Smooth muscle cell of bladder (primary cell): ENCODE results near the gene KPTN. TPM values are rescaled to one million over a fixed set of nuclear protein-coding genes. Genes with fewer than 3 reads are reported as not detected.

Experiments
- total RNA-seq: library from RNA; depleted of rRNA; stranded (reverse); fragments of >200 nt; gene quantifications from 2 replicates; pipeline ENCODE4 v1.2.3, GENCODE V29; 2014

Gene KPTN
- 4.1 and 4.3 TPM in 2 replicates for total RNA-seq

DNA sequence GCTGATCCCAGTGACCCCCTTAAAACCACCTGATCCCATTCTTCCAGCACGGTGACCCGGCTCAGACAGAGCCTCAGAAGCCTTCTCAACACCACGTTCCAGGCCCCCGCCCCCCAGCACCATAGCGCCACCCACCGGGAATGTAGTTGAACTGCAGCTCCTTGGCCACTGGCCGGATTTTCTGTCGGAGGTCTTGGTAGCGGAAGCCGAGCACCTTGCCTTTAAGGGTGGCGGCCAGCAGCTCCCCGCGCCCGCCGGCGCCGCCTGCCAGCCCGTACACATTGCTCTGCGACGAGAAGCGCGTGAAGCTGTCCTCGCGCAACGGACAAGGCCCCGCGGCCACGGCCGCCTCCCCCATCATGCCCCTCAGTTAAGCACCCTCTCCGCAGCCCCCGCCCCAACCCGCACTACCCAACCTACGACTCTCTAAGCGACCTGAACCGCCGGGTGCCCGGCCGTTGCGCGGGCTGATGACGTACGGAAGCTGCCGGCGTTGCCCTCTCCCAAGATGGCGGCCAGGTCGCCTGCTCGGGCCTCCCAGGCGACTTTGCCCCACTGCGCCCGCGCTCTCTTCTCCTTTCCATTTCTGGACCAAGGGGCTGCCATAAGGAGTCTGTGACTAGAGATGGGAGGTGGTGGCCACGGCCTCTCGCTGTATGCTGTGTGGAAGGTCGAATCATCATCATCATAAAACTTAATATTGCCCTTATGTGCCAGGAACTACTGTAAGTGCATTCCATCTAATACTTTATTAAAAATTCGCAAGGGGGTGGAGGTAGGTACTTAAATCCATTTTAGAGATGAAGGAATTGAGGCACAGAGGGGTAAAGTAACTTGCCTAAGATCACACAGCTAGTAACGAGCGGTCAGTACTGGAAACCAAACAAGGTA lies at the start of gene KPTN:
Gene KPTN (minus strand): TSS at position 420 of the 891 bp plus-strand sequence. CDS start 59 bp downstream, at position 361.

DNA sequence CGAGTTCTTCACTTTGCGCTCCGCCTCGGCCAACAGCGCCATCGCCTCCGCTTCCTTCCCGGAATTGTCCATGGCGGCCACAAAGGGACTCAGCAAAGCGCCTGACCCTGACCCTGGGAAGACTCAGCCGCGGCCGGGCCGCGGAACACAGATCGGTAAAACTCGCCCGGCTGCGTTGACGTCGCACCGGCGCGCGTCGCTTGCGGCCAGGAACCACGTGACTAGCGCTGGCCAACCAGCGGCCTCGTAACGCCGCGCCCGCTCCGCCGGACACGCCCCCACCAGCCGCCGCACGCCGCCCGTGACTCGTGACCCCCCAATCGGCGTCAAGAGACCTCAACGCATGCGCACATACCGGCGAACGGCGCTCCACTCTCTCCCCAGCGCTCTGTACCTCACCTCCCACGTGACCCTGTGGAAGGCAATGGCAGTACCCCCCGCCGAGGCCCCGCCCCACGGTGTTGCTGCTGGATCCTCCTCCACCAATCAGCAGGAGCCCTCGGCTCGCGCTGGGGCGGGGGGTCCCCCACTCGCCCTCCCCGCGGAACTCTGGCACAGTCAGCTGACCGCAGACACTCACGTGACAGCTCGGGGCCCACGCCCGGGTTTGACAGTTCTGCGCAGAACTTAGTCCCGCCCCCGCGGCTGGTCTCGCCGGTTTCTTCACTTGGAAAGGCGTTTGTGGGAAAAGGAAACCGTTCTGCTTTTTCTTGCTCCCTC lies 31.0 kb upstream of the KPTN start, which contains the start of gene NAPA:
Gene NAPA (minus strand): TSS at position 195 of the 720 bp plus-strand sequence. CDS start 123 bp downstream, at position 72.

DNA sequence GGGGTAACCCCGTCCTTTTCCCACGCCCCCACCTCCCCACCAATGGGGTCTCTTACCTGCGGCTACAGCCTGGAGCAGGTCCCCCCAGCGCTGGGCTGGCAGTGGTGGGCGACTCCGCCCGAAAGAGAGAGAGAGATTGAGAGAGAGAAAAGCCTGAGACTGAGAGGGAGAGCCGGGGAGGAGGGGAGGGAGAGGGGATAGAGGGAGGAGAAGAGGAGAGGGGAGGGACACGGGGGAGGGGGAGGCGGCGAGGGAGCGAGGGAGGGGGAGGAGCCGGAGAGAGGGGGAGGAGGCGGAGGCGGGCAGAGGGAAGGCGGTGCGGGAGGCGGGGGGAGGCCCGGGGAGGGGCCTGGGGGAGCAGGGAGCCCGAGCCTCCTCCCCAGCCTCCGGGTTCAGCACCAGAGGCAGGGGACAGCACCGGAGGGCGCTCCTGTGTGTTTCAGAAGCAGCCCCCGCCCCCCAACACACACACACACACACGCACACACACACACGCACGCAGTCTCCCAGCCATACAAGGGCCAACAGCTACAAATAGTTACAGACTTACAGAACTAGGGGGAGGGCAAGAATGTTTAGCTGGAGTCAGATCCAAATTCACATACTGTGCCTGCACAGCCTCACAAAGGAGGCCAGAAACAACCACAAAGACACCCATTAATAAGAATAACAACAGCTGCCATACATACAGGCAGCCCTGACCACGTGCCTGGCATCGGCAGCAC lies 12.1 kb downstream of the KPTN start, which contains the start of gene SLC8A2:
Gene SLC8A2 (minus strand): TSS at position 161 of the 725 bp plus-strand sequence. CDS start 5,490 bp downstream, outside the sequence.

Other genes with a start within 250 kb of the KPTN start
- 5.4 and 7.9 TPM in 2 replicates for gene CCDC9, start 227.7 kb downstream of the KPTN start, total RNA-seq
- 2.6 and 4.4 TPM in 2 replicates for gene INAFM1, start 209.3 kb downstream of the KPTN start, total RNA-seq
- gene C5AR1, start 174.4 kb downstream of the KPTN start, total RNA-seq = 0.09 TPM in 1 of 2 replicates, not detected in the other
- 0.14 and 0.18 TPM in 2 replicates for gene C5AR2, start 152.0 kb downstream of the KPTN start, total RNA-seq
- 5.0 and 6.2 TPM in 2 replicates for gene DHX34, start 134.9 kb downstream of the KPTN start, total RNA-seq
- gene MEIS3, start 64.7 kb downstream of the KPTN start, total RNA-seq = 81.5 and 86.7 TPM in 2 replicates
- gene SLC8A2, start 12.3 kb downstream of the KPTN start, total RNA-seq = 0.18 TPM in 1 of 2 replicates, not detected in the other
- gene NAPA, start 30.8 kb upstream of the KPTN start, total RNA-seq = 50.0 and 54.6 TPM in 2 replicates
- 0.28 TPM in 2 replicates for gene ZNF541, start 88.9 kb upstream of the KPTN start, total RNA-seq
- gene BICRA, start 124.9 kb upstream of the KPTN start, total RNA-seq = 3.0 and 3.8 TPM in 2 replicates
- gene EHD2, start 229.2 kb upstream of the KPTN start, total RNA-seq = 119 and 133 TPM in 2 replicates